AG09309 (cell line): ENCODE results near the gene ADRA2A.

Experiments used
- DNase-seq: peaks from one replicate; pipeline ENCODE4 v3.0.0-alpha.2; 2010; ENCODE audit warnings: low read depth
- H3K4me3 ChIP-seq: 2 replicates; pipeline ENCODE4 v1.5.1; 2011; ENCODE audit warnings: mild to moderate bottlenecking, low read depth, low read length, moderate library complexity; ENCODE audit not compliant: control insufficient read depth
- CTCF ChIP-seq: IDR thresholded peaks from 2 replicates; pipeline ENCODE4 v1.5.1; 2011; ENCODE audit warnings: mild to moderate bottlenecking, low read depth, low read length, inconsistent platforms; ENCODE audit not compliant: insufficient read depth, control insufficient read depth; ENCODE audit errors: missing control alignments

Gene ADRA2A

GRCh38 chr10:111087331-111087756 is 10.5 kb downstream of the ADRA2A start:
- no peak for TF ChIP-seq CTCF
- no peak for DNase-seq
- no peak overlapping the region for H3K4me3 ChIP-seq

- no peak for DNase-seq
- no peak overlapping the region for H3K4me3 ChIP-seq
- no peak for TF ChIP-seq CTCF
Measured at GRCh38 chr10:111087968-111088505, 11.2 kb downstream of the ADRA2A start.

GRCh38 chr10:111089293-111089692 is 12.5 kb downstream of the ADRA2A start:
- TF ChIP-seq CTCF, result no peak
- DNase-seq, result no peak
- H3K4me3 ChIP-seq, result no peak overlapping the region

- no peak overlapping the region for H3K4me3 ChIP-seq
- DNase-seq, result no peak
- TF ChIP-seq CTCF, result no peak
Measured at GRCh38 chr10:111091833-111092232, 15.0 kb downstream of the ADRA2A start.

- H3K4me3 ChIP-seq, result no peak overlapping the region
- TF ChIP-seq CTCF, result no peak
- DNase-seq, result no peak
Measured at GRCh38 chr10:111093741-111094380, 17.0 kb downstream of the ADRA2A start.

- no peak overlapping the region for H3K4me3 ChIP-seq
- TF ChIP-seq CTCF, result no peak
- no peak for DNase-seq
Measured at GRCh38 chr10:111098679-111099437, 22.0 kb downstream of the ADRA2A start.
